HG03060 (cell line): ENCODE data around the gene ITGBL1.

Experiments
- ATAC-seq: cut with Tn5 transposase; IDR thresholded peaks from one replicate; pipeline ENCODE4 v1.9.1; 2021; ENCODE audit warnings: low read depth, moderate number of reproducible peaks; ENCODE audit not compliant: unreplicated experiment

Gene ITGBL1

DNA sequence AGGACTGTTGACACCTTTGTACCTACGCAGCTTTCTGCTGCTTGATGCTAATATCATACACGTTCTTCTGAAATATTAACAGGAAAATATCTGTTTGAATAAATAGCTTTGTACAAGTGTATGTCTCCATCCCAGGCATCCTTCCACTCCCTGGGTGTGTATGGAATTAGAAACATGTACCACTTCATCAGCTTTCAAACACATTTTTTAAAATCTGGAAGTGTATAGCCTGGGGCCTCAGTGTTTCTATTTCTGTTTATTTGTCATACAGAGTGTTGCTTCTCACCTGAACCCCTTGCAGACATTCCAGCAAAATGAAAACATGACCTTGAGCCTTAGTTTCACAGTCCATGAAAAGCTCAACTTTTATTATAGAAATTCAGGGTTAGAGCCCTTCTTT is 168.6 kb downstream of the ITGBL1 start:
- no peak for ATAC-seq

DNA sequence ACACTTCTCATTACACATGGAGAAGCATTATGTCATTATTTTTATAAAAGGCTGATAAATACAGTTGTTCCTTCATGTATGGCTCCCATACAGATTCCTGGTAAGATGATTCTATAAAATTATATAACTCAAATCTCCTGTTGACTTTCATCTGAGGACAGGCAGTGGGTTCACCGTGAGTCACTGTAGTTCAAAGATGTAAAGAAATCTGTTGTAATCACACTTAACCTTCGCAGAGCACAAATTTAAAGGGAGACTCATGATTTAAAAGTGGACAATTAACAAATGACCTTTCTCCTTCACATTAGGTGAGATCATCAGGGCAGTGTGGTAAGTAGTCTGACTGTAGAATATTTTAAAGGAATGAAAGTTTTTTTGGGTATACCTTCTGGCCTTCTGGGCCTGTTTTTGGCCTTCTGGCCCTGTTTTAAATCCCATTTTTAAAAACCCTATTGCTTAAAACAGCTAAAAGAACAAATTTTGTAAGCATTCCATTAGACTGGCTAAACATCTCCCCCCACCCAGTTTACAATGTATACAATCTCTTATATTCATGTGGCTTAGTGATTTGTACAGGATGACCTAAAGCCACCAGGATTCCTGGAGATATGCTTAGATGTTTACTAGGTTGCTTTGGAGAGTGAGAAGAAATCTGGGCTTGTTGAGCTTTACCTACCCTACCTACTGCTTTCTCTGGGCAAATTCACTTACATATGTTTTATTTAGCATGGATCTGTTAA is 171.2 kb downstream of the ITGBL1 start:
- no peak for ATAC-seq

DNA sequence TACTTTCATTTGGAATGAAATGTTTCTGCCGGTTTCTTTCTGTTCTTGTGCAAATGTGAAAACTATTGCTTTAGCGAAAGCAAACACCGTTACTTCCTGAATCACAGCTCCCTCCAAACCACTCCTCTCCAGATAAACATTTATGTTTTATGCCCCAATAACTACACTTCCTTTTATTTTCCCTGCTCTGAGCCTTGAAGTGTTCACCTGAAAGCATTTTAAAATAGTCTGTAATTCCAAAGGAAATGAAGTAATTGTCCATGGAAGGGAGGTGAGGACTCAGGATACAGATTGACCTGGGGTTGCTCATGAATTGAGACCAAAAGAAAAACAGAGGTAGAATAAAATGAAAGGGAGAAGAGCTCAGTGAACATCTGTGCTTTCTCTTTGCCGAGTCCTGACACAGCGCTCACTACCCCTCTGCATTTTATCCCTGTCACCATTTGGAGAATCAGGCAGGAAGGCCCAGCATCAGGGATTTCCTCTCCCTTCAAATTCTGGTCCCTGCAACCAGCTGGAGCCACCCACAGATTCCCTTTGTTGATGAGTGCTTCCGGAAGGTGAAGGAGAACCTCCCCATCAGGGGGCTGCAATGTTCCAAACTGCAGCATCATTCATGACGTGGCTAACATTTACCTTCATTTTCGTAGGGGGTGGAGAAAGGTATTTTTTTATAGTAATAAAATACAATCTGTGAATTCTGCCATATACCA is 171.9 kb downstream of the ITGBL1 start:
- ATAC-seq: no peak

DNA sequence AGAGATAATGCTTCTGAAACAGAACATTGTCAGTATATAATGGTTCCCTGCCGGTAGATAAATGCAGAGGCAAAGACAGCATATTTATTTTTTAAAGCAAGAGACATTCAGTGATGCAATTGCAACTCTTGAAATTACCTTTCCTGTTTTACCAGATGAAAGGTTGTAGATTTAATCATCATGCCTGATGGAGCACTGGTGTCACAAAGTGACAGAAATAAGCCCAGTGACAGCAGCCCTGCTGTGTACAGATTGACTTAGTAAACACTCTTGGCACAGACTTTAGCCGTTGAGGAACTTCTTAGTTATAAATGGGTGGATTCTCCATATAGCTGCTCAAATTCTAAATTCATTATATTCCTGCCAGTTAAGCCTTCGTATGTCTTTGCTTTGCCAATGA is 172.5 kb downstream of the ITGBL1 start:
- ATAC-seq: no peak

DNA sequence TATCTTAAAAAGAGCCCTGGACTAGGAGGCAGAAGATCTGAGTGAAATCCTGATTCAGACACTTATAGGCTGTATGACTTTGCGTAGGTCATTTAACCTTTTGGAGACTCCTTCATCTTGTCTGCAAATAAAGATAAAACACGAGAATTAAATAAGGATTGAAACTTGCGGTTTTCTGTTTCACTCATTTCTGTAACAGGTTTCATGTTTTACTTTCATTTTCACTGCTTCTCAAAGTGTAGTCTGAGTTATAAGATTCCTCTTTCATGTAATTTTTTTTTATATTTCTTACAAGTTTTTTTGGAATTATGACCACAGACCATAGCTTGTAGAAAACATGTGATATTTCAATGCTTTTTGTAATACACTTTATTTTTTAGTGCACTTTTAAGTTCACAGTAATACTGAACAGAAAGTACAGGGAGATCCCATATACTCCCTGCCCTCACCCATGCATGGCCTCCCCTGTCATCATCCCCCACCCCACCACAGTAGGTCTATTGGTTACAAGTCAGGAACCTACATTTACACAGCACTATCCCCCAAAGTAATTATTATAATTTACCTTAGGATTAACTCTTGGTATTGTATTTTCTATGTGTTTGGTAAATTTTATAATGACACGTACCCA is 174.6 kb downstream of the ITGBL1 start:
- peak; percentile 93 for ATAC-seq

DNA sequence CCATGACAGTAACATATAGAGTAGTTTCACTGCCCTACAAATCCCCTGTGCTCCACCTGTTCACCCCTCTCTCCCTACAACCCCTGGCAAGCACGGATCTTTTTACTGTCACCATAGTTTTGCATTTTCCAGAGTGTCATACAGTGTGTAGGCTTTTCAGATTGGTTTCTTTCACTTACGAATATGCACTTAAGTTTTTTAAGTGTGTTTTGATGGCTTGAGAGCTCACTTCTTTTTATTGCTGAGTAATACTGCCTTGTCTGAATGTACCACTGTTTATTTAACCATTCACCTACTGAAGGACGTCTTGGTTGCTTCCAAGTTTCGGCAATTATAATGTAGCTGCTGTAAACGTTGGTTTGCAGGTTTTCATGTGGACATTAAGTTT is 175.1 kb downstream of the ITGBL1 start:
- ATAC-seq: peak; percentile 25

DNA sequence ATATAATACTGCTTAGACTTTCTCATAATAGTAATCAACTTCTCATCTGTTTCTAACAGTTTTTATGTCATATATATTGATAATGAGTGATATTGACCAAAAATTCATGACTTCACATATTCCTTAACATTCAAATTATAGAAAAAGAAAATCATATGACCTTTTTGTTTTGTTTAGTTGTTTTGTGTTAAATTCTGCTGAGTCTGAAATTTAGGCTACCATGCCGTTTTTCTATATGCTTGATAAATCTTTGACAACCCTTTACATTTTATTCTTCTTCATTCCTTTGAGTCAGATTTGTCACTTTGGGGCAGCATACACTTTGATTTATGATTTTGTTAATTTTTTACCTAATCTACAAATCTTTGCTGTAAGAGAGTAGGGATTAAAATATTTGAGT is 176.4 kb downstream of the ITGBL1 start:
- ATAC-seq: no peak

DNA sequence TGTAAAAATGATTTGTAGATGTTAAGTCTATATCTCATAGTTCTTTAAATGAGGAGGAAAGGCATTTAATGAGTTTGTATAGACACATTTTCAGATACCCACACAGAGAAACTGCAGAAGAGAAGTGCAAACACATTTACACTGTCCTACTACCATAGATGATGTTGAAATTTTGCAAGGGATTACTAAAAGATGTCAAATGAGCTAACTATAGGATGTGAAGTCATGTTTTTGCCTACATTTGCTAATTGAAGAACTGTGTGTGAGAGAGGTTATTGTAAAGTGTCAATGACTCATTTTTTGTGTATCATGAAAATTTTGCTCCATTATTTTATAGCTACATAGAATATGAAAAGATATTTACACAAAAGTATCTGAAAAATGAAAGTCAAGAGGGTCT is 178.9 kb downstream of the ITGBL1 start:
- no peak for ATAC-seq

DNA sequence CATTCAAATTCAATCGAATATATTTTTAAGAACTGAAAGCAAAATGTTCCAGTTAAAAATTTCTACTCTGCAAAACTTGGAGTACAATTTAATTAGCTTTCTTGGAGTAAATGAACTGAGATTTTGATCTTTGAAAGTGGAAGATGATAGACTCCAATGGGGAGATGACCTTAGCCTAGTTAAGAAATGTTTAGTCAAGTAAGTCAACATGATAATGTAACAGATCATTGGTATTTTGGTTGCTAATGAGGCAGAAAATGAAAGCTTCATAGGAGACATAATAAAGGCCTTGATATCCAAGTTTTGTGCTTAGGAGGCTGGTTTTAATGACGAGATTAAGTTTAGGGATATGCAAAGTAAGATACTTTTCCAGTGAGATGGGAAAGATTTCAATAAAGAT is 181.7 kb downstream of the ITGBL1 start:
- no peak for ATAC-seq

DNA sequence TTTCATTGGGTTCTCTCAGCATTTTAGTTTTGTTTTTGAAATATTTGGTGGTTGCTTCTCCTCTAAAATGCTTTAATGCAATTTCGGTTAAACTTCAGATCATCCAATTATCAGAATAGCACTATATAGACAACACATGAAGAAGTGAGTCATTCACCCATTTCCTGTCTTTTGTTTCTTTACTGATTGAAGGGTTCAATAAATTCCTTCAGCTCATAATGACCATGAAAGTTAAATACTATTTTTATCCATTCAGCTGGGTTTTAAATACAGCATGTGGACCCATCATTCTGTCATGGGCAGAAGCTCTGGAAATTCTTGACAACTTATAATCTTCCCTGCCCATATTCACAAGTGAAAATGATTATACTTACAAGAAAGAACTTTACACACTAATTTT is 187.2 kb downstream of the ITGBL1 start:
- ATAC-seq: no peak

DNA sequence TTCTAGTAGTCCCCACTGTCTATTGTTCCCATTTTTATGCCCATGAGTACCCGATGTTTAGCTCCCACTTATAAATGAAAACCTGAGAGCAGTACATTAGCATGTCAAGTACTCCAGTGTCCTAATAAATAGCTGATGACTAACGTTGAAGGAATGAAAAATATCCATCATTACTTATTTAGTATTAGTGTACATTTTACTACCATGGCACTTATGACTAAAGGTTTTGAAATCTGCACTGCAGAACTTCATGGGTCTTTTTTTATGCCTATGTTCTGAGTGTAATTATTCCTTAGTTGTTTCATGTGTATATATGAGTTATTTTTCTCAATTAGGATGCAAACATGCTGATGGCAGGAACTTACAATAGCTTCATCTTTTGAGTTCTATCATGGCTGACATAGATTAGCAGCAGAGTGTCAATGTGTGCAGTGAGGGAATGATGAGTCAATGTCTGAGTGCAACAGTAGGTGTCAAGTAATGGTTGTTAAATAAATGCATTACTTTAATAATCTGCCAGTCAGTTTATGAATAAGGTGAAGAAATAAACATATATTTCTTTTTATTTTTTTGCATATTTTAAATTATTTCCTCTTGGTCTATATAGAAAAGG is 188.4 kb downstream of the ITGBL1 start:
- ATAC-seq: no peak

DNA sequence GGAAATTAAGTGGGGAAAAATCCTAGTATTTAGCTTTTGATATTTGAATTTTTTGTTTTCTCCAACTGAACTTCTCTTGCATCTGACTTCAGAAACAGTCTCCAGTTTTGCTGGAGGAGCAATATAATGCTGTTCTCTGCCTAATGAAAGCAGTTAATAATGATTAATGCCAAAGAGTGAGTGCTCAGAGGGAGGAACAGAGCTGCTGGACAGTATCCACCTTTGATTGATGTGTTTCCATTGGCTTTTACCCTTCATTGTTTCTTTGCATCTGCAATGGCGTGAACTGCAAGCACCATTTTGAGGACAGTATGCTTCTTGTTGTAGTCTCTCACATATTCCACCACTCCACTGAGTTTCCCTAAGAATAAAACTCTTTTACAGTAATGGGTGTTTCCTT is 193.4 kb downstream of the ITGBL1 start:
- no peak for ATAC-seq

DNA sequence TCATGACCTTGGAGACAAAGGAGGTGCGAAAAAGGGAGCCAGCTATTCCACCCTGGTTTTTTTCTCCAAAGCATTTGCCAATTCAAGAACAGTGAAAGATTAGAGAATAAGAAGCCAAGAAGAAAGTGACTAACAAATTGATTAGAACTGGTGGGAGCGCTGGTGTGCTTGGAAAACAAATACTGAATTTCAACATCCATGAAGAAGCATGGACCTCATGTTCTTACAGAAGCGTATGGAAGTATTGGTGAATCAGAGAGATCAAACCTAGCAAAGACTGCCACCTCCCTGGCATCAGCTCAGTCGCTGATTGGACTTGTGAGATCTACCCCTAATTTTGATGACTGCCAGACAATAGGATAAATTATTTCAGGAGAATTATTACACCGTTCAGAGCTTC is 195.3 kb downstream of the ITGBL1 start:
- no peak for ATAC-seq

DNA sequence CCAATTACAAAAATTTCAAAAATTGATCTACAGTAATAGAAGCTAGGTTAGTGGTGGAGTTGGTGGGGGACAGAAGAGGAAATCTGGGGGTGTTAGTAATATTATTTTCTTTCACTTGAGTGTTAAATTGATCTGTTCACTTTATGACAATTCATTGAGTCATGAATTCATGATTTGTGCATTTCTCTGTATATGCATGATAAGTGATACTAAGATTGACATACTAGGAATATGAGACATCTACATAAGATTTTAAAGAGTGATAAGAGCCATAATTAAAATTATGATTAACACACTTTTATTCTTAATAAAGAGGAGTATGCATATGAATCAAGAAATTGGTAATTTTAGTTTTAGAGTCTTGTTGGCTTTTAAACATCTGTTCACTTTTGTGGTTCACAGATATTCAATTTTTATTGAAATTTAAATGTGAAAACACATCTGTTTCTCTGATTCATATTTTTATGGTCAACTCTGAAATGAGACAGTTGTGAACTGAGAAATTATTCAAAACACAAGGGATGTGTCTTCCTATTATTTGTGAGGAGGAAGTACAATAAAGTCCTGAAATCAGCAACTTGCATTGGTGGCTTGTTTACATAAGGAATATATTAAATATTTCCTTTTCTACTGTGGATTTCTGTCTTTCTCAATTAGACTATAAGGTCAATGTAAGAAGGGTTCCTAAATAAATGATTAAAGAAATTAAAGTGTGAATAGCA is 196.5 kb downstream of the ITGBL1 start:
- no peak for ATAC-seq

DNA sequence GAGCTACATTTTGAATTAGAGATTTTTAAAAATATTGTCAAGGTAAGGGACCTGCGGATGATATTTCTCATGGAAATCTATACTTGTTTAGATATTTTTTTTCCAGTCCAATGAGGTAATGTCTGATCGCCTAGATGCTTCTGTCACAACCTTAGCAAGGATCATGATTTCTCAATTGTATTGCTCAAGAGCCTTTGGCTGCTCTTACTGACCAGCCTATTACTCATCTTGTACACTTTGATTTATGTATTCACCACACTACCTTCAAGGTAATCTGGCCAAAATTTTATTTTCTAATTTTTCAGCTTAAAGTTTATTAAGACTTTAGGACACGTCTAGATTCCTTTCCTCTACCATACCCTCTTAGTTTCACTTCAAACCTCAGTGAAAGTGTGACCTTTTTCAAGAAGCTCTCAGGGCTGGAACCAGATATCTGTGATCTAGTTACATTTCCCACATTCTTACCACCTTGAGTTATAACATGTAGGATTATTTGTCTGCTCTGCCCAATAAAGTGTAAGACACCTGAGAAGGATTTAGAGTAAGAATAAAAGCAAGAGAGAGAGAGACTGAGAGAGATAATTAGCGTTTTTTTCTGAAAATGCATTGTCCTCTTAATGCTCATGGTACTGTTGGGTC is 197.1 kb downstream of the ITGBL1 start:
- no peak for ATAC-seq

DNA sequence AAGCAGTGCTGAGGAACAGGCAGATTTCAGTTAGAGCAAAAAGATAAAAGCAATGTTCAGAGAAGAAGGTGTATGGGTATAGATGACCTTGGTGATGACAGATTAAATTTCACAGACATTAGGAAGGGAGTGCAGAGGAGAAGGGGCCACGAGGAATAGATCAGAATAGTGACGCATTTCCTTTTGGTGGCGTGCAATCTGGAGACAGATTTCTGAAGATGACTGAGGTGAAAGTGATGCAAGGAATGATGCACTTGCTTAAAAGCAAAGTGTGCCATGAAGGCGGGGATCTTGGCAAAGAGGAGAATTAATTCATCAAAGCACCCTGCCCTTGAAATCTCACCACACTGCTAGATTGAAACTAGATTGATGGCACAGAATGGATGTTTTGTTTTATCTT is 202.4 kb downstream of the ITGBL1 start:
- no peak for ATAC-seq

DNA sequence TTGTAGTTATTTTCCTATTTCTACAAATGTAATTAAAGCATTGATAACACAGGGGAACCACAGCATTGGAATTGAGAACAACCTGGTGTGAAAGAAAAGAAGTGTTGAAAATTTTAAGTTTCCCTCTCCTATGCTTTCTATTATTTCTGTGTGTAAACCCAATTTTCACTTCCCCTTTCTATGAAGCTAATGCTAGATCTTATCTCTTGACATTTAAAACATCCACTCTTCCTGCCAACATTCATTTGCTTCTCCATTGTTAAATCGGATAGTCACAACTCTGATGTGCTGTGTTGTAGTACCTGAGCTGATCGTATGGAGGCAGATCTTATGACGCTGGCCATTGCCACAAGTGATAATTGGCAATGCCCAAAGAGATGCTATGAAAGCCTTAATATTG is 203.0 kb downstream of the ITGBL1 start:
- no peak for ATAC-seq

DNA sequence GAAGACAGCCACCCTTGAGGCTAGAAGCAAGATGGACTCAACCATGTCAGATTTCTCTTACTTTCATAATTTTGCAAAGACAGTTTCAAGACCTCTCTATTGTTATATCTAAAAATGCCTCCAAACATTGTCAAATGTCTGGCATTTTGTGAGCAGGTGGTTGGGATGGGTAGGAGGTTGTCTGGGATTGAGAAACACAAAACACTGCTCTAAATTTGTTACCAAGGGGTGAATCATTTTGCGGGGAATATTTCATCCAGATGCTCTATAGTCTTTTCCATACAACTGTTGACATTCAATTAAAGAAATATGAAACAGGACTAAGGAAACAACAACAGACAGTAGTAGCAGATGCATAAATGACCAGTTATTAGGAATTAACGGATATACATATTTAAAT is 208.2 kb downstream of the ITGBL1 start:
- ATAC-seq: no peak

DNA sequence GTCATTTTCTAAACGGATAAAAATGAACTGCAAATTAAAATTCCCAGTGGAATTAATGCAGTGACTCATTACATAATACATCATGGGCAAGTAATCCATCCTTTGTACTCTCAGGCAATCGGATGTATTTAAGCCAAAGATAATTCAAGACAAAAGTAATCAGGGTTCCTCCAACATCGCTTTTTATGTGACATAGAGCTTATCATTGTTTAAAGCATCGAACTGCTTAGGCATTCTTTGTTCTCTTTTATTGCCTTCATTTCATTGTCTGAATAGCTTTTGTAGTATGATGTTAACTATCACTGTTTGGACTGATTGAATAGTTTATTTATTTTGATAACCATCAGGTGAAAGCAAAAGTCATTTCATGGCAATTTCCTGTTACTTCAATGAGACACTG is 209.4 kb downstream of the ITGBL1 start:
- ATAC-seq: no peak

DNA sequence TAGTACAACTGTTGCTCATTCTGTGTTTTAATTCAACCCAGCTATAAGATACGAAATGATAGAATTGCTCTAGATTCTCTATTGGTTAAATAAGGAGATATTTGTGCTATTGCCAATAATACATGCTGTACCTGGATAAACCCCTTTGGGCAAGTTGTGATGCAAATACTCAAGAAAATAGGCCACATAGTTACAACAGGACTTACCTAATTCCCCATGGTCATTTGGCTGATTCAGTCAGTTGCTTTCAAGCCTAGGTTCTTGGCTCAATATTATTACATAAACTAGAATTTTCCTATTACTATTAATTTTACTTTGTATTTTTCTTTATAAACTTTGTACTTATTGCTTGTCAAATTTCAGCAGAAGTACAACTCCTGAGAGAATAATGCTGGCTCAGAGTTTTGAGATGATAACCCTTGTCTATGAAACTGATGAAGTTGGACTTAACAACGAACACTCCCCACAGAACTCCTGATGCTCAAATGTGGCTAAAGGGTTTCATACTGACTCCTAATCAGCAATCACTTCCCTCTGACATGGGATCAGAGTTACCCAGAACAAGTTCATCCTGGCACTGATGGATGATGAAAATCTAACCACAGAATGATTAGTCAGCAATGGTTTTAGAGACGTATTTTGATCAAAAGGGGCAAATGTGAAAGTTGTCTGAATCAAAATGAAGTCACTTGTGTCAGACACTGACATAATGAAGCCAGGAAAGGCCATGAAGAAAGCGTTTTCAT is 221.1 kb downstream of the ITGBL1 start:
- ATAC-seq: no peak
